NCI-H2196 (cell line): ENCODE results near the gene SCUBE1.

Source experiments
- DNase-seq: peaks from one replicate; lab custom pipeline; 2025; ENCODE audit not compliant: unreplicated experiment; lab: John Stamatoyannopoulos, UW

Gene SCUBE1

GRCh38 chr22:43262990-43263644 lies 80.1 kb downstream of the SCUBE1 start:
- no peak for DNase-seq

- no peak for DNase-seq
Observed at GRCh38 chr22:43260331-43261231, 82.6 kb downstream of the SCUBE1 start.

GRCh38 chr22:43257961-43258360 lies 85.2 kb downstream of the SCUBE1 start:
- no peak for DNase-seq

- DNase-seq = no peak
Observed at GRCh38 chr22:43257549-43257948, 85.6 kb downstream of the SCUBE1 start.

GRCh38 chr22:43256976-43257545 lies 86.1 kb downstream of the SCUBE1 start:
- no peak for DNase-seq

- no peak for DNase-seq
Observed at GRCh38 chr22:43256569-43256968, 86.6 kb downstream of the SCUBE1 start.

GRCh38 chr22:43255299-43255698 lies 87.9 kb downstream of the SCUBE1 start:
- no peak for DNase-seq

GRCh38 chr22:43253839-43254238 lies 89.3 kb downstream of the SCUBE1 start:
- DNase-seq = no peak

GRCh38 chr22:43252319-43252718 lies 90.9 kb downstream of the SCUBE1 start:
- DNase-seq = no peak

- DNase-seq = no peak
Observed at GRCh38 chr22:43249789-43250471, 93.2 kb downstream of the SCUBE1 start.

- DNase-seq = no peak
Observed at GRCh38 chr22:43247546-43248260, 95.5 kb downstream of the SCUBE1 start.

- no peak for DNase-seq
Observed at GRCh38 chr22:43246188-43246587, 97.0 kb downstream of the SCUBE1 start.

GRCh38 chr22:43245717-43246116 lies 97.5 kb downstream of the SCUBE1 start:
- DNase-seq = no peak

GRCh38 chr22:43244803-43245527 lies 98.2 kb downstream of the SCUBE1 start:
- DNase-seq = no peak

GRCh38 chr22:43244402-43244801 lies 98.8 kb downstream of the SCUBE1 start:
- no peak for DNase-seq

- no peak for DNase-seq
Observed at GRCh38 chr22:43243324-43243723, 99.8 kb downstream of the SCUBE1 start.

- no peak for DNase-seq
Observed at GRCh38 chr22:43242627-43243026, 100.5 kb downstream of the SCUBE1 start.

- no peak for DNase-seq
Observed at GRCh38 chr22:43241699-43242386, 101.3 kb downstream of the SCUBE1 start.

GRCh38 chr22:43241138-43241597 lies 102.0 kb downstream of the SCUBE1 start:
- no peak for DNase-seq
